ENCODE measurements around the gene TOP2B.

Gene TOP2B

GRCh38 chr3:25618028-25618427, 46.7 kb downstream of the TOP2B start:
- DNase-seq = no peak

- DNase-seq = no peak
Observed at GRCh38 chr3:25611193-25611592, 53.5 kb downstream of the TOP2B start.

GRCh38 chr3:25610779-25611178, 53.9 kb downstream of the TOP2B start:
- DNase-seq = no peak

- no peak for DNase-seq
Observed at GRCh38 chr3:25610167-25610566, 54.5 kb downstream of the TOP2B start.

- DNase-seq = no peak
Observed at GRCh38 chr3:25604107-25604805, 60.5 kb downstream of the TOP2B start.

GRCh38 chr3:25603703-25604102, 61.0 kb downstream of the TOP2B start:
- DNase-seq = no peak

- no peak for DNase-seq
Observed at GRCh38 chr3:25597535-25598101, 67.1 kb downstream of the TOP2B start.

GRCh38 chr3:25594007-25594502, 70.7 kb downstream of the TOP2B start:
- DNase-seq = no peak

GRCh38 chr3:25593001-25593400, 71.7 kb downstream of the TOP2B start:
- no peak for DNase-seq

- DNase-seq = no peak
Observed at GRCh38 chr3:25592510-25592968, 72.2 kb downstream of the TOP2B start.

- DNase-seq = no peak
Observed at GRCh38 chr3:25589783-25590258, 74.9 kb downstream of the TOP2B start.

- no peak for DNase-seq
Observed at GRCh38 chr3:25589104-25589782, 75.5 kb downstream of the TOP2B start.

- DNase-seq = no peak
Observed at GRCh38 chr3:25588441-25589103, 76.1 kb downstream of the TOP2B start.

- DNase-seq = no peak
Observed at GRCh38 chr3:25587975-25588374, 76.7 kb downstream of the TOP2B start.

- DNase-seq = no peak
Observed at GRCh38 chr3:25587526-25587925, 77.2 kb downstream of the TOP2B start.

GRCh38 chr3:25587094-25587493, 77.6 kb downstream of the TOP2B start:
- no peak for DNase-seq

GRCh38 chr3:25586553-25586952, 78.2 kb downstream of the TOP2B start:
- DNase-seq = no peak

- DNase-seq = no peak
Observed at GRCh38 chr3:25586167-25586505, 78.6 kb downstream of the TOP2B start.

- no peak for DNase-seq
Observed at GRCh38 chr3:25585361-25586166, 79.1 kb downstream of the TOP2B start.

GRCh38 chr3:25584011-25584789, 80.5 kb downstream of the TOP2B start:
- no peak for DNase-seq

- DNase-seq = no peak
Observed at GRCh38 chr3:25583343-25583742, 81.4 kb downstream of the TOP2B start.

GRCh38 chr3:25582242-25582641, 82.5 kb downstream of the TOP2B start:
- DNase-seq = no peak
